ENCODE data around the gene PTH1R.

Gene PTH1R

DNA sequence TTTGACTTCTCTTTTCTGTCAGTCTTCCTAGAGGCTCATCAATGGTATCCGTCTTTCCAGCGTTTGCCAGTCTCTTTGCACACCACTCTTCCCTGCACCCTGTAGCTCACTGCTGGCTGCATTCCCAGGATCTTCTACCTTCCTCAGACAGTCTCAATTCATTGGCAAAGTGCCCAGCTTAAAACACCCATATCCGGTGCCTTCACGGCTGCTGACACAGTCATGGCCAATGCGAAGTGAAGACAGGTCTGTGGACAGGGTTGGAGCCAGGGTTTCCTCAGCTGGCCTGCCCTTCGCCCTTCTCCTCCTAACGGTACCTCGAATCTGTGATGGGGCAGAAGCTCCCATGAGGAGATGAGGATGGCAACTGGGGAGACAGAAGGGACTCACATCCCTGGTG is 36.1 kb downstream of the PTH1R start:
- DNase-seq (ENCODE audit: low read depth) = no peak

DNA sequence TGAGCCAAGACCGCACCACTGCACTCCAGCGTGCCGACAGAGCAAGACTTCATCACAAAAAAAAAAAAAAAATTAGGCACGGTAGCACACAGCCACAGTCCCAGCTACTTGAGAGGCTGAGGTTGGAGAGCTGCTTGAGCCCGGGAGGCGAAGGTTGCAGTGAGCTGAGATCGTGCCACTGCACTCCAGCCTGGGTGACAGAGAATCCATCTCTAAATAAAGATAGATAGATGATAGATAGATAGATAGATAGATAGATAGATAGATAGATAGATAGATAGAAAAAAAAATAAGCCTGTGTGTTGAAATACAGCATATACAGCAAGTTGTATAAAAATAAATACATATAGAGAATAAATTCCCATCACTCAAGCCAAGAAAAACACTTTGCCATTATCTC is 37.3 kb downstream of the PTH1R start:
- DNase-seq (ENCODE audit: low read depth) = no peak

DNA sequence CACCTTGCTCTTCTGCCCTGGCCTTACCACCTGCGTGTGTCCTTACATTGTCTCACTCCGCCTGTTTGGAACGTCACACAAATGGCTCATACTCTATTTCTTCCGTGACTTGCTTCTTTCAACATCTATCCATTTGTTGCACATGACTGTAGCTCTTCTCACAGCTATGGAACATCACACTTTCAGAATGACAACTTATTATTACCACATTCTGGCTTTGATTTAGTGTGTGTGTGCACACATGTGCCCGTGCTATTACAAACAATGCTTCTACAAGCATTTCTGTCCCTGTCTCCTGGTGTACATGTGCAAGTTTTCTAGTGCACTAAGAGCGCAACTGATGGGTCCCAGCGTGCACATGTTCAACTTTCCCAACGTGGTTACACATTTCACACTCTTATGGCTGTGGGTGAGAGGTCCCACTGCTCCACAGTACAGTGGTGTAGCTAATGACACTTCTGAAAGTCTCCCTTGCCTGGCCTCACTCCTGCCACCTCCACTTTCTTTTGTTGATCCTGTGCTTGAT is 37.8 kb downstream of the PTH1R start:
- no peak for DNase-seq (ENCODE audit: low read depth)

DNA sequence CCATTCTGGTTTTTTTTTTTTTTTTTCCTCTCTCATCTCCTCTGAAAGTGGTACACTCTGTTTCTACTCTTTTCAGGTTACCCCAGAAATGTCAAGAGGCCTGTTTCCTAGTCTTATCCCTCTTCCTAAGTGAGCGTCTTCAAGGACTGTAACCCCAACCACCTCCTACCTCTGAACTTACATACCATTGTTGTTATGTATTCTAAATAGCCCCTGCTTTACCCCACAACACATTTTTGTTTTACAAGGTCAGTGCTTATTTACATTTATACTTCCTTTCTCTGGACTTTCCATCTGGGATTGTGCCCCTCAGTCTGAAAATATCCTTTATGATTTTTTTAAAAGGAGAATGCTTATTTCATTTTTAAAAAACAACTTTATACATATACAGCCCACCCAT is 38.8 kb downstream of the PTH1R start:
- no peak for DNase-seq (ENCODE audit: low read depth)

DNA sequence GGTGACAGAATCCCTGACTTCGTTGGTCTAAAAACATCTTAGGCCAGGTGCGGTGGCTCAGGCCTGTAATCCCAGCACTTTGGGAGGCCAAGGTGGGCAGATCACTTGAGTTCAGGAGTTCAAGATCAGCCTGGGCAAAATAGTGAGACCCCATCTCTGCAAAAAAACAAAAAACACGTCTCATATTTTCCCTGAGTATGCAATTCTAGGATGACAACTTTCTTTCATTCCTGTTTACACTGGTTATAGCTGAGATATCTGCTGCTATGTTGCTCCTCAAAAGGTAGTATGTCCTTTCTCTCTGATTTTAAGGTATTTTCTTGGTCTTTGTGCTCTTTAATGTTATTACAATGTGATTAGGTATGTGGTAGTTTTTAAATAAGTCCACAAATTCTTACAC is 39.3 kb downstream of the PTH1R start:
- DNase-seq (ENCODE audit: low read depth) = no peak

DNA sequence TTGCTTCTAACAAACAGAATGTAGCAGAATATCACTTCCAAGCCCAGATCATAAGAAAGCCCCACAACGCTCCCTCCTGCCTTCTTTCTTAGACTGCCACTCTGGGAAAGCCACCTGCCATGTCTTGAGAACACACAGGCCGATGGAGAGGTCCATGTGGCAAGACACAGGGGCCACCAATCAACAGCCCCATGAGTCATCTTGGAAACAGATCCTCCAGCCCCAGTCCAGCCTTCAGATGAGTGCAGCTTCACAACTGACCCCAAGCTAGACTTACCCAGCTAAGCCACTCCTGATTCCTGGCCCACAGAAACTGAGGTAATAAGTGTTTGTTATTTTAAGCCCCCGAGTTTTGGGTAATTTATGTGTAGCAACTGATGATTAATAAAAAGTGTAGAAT is 39.7 kb downstream of the PTH1R start:
- DNase-seq (ENCODE audit: low read depth) = no peak

DNA sequence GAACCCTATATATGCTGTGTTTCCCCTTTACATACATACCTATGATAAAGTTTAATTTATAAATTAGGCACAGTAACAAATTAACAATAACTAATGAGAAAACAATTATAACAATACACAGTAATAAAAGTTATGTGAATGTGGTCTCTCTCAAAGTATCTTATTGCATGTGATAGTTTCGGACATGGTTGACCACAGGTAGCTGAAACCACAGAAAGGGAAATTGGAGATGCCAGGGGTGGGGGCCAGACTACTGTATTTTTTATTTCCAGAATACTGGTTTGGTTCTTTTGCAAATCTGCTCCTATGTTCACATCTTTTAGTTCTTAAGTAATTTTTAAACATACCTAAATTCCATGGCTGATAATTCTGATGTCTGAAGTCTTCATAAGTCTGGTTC is 40.7 kb downstream of the PTH1R start:
- DNase-seq (ENCODE audit: low read depth) = no peak

DNA sequence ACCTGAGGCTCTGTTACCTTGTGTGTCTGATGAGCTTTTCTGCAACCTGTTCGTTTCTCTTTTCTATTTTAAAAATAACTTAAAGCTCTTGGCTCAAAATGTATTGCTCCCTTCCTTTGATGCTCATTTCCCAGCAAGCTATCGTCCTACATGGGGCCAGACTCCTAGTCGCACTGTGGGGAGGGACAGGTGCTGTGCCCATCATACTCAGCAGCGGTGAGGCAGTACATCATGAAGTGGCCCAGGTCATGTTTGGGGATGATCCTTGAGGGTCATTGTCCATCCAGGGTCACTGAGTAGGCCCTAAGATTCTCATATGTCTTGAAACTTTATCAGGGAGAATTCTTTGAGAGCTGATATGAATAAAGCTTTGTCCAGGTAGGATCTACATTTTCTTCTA is 41.1 kb downstream of the PTH1R start:
- DNase-seq (ENCODE audit: low read depth) = no peak

DNA sequence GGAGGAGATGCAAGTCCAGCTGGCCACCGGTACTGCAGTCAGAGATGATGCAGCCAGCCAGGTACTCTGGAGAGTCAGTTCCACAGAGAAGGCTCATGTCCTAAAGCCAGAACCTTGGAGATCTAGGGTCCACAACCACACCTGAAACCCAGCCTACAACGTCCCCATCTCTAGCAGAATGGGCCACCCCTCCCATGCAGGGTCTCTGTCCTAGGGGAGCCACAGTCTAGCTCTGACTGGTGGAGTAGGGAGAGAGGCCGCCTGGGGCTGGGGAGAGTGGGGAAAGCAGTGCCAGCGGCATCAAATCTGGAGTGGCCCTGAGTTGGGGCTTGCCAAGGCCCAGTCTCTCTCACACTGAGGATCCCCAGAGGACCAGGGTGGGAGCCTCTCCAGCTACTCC is 43.5 kb downstream of the PTH1R start:
- DNase-seq (ENCODE audit: low read depth) = no peak

DNA sequence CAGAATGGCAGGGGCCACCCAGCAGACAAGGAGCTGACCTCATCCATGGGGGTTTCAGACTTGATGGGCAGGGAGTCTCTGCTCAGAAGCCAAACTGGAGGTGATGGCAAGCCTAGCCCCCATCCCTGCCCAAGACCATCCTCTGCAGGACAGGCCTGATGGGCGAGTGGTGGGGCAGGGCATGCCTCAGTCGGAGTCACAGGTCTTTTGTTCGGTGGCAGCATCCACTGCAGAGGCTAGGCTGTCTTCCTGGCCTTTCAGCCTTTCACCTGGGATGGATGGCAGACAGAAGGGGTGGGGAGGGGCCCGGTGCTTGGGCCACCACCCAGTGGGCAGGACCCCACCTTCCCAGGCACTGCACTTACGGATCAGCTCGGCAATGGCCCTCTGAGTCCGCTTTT is 44.4 kb downstream of the PTH1R start:
- DNase-seq (ENCODE audit: low read depth) = no peak

DNA sequence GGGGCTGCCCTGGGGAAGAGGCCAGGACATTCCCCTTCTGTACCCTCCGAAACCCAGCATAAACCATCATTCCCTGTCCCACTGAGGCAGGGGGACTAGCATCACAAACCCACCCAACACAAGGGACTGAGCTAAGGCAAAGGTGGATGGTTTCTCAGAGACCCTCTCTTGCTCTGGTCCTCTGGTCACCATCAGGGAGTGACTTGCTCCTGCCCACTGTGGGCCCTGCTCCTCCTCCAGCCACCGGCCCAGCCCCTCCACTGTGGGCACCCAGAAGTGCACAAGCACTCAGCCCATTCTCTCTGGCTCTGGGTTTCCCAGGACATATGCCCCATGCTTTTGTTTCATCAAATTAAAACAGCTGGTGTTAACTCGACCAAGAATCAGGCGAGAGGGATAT is 44.9 kb downstream of the PTH1R start:
- no peak for DNase-seq (ENCODE audit: low read depth)

DNA sequence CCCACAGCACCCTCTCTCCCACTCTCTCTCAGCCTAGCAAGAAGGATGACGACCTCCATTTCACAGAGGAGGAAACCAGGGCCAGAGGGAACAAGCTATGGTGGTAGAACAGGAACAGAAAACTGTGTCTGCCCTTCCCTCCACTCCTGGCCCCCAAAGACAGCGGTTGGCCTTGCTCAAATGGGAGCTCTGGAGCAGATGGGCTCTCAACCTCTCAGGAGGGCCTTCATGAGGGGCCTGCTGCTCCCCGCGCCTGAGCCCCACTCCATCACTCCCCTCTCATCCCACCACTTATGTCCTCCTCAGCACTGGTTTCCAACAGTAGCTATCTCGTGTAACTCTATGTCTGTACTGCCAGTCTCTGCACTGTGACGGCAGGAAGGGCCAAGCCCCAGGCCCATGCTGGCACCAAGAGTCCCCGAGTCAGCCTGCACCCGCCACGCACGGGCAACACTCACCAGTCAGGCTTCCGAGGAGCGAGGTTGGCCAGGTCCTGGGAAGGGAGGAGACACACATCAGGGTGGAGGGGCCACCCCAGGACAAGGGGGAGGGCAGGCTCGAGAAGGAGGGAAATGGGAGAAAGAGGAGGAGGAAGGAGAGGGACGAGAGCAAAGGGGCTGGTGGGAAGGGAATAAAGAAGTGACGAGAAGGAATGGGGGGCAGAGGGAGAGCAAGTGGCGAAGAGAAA is 45.5 kb downstream of the PTH1R start:
- DNase-seq (ENCODE audit: low read depth) = no peak

DNA sequence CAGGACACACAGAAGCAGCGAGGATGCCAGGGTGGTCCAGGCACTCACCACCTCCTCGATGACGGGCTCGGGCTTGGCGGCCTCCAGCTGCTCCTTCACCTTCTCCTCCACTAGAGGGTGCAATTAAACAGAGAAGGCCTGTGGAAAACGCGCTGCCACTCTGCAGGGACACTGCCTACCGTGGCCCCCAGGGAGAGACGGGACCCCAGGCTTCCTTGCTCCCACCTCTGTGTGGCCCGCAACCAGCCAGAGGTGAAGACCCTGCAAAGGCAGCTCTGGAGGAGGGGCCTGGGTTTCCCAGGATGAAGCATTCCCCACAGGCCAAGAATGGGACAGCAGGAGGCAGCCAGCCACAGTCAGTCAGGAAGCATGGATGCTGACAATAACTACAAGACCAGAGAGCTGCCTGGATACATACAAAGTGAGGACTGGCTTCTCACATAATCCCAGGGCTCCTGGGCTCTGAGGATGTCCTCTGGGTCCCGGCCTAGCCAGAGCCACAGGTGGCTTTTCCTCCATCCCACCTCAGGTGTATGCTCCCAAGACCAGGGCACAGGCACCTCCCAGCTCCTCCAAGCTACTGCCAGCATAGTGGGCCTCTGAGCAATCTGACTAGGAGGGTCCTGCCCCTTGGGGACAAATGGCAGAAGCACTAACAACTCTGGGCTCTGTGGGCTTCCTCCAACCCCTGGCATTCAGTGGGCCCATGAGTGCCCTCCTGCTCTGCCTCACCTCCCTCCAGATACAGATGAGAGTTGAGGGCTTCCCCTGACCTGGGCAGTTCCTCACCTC is 46.2 kb downstream of the PTH1R start:
- no peak for DNase-seq (ENCODE audit: low read depth)

DNA sequence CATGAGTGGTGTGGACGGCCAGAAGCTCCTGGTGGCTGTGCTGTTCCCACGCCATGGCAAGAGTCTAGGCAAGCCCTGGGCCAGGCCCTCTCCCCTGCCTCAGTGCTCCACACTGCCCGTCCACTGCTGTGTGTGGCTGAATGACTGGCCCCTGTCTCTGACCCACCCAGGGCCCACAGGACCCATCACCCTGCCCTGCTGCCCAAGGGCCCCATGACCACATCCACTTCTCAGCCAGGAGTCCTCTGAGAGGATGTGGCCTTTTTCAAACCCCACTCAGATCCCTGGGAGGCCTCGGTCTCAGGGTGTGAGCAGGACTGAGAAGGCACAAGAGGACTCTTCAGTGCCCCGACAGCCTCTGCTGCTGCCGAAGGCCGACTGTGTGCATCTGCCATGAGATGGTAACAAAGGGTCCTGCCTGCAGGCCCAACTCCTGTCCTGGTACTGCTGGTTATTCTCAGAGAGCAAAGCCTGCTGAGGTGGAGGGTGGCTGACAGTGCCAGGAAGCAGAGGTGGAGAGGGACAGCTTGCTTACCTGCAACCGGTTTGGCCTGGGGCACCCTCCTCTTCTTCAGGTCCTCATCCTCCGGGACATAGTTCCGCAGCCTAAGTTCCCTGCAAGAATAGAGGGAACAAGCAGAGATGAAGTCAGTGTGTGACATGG is 47.5 kb downstream of the PTH1R start:
- no peak for DNase-seq (ENCODE audit: low read depth)

DNA sequence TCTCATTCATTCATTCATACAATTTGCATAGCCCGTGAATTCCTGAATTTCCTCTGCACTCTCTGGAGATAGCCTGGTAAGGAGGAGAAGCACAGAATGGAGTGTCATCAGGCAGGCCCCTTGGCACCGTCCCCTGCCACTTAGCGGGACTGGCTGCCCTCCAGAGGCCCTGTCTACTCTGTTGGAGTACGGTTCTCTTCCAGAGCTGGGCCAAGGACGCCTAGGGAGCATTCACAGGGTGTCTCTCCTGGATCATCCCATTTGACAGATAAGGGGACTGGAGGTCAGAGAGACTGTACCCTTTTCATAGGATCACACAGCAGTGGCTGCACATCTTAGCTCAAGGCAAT is 48.0 kb downstream of the PTH1R start:
- no peak for DNase-seq (ENCODE audit: low read depth)

DNA sequence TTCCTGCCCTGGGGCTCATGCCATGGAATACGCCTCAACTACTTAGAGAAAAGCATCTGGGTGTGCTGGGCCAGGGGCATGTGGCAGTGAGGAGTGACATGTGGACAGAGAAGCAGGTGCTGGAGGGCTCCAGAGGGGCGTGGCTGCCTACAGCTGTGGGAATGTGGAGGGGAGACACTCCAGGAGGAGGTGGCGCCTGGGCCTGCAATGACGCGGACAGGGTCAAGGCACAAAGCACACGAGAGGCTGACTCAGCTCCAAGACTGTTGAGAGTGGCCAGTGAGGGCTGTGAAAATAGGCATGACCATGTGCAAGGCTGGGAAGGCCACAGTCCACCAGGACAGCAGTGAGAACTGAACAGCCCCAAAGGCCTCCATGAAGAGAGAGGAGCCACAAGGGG is 48.5 kb downstream of the PTH1R start:
- no peak for DNase-seq (ENCODE audit: low read depth)

DNA sequence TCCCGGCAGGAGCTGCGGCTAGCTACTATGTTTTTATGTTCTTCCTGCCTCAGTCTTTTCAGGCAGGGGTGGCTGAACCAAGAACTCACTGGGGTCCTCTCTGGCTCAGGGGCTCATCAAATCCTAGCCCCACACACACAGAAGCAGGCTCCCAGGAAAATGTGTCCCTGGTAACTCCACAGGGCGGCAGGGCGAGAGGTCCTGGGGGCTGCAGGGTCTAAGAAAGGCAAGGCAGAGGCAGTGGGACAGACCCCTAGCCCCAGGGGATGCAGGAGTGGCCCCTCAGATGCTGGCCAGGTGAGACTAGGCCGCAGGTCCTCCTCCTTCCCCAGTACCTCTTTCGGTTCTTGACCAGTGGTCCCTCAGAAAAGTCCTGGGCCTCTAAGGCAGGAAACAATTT is 48.9 kb downstream of the PTH1R start:
- no peak for DNase-seq (ENCODE audit: low read depth)

DNA sequence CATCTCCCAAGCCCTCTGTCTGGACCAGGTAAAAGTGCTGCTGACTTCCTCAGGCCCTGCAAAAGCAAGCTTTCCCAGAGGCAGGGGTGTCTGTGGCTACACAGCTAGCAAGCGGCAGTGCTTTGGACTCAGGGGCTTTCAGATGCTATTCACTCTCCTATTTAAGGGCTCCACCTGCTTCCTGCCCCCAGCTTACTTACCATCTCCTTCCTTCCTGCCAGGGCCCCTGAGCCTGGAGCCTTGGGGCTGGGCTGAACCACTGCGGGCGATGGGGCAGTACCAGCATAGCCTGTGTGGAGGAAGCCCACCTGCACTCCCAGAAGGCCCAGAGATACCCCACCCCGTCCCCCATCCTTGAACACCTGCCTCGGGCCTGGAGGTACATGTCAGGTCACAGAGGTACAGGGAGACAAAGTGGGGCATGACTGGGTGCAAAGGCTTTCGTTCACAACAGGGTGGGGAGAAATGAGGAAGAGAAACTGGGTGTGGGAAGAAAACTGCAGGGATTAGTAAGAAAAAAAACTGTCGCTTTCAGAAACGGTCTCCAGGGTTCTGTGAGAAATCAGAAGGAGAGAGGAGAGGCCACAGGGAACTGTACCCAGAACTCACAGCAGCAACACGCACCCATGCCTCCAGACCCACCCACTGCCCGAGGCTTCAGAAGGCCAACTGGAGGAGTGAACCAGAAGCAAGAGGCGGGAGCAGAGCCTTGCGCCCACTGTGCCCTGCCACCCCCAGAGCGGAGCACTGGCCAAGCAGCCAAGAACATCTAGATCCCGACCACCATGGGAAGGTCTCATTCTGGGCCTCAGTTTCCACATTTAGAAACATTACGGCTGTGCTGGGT is 49.6 kb downstream of the PTH1R start:
- no peak for DNase-seq (ENCODE audit: low read depth)

DNA sequence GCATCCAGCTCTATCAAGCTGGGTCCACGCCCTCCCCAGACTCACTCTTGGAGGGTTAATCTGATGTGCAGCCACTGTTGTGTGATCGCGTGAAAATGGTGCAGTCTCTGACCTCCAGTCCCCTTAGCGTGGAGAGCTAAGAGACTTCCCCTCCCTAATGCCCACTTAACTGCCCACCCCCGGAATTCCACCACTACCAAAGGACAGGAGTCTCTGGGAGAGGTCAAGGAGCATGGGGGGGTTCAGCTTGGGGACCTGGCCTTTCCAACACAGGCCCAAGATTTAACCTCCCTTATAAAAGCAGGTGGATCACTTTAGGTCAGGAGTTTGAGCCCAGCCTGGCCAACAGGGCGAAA is 50.2 kb downstream of the PTH1R start:
- no peak for DNase-seq (ENCODE audit: low read depth)

DNA sequence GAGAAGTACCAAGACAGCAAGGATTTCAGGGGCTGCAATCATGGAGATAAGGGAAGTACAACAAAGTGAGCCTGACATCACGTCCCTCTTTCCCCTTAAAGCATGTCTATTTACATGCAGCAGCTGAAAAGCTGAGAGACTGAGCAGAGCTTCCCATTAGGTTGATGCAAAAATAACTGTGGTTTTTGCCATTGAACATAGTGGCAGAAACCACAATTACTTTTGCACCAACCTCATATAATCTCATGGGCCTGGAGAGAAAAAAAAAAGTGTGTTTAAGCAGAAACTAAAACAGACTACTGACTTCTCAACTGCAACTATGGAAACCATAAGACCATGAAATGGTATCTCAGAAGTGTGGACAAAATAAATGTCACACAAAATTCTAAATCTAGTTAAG is 50.8 kb downstream of the PTH1R start:
- no peak for DNase-seq (ENCODE audit: low read depth)

DNA sequence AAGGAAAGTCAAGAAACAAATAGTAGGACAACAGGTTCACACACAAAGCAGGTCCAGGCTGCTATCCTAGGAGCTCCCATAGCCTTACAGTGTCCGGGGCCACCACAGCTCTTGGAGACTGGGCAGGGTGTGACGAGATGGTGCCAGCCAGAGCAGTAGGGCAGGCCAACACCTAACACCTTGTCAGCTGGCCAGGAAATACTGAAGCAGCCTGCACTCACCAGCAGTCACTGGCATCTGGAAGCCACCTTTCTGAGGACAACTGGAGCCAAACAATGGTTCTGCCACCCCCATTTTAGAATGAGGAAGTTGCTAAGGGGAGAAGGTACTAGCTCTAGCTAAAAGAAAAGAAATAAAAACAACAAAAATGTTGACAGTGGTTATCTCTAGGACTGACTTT is 51.8 kb downstream of the PTH1R start:
- no peak for DNase-seq (ENCODE audit: low read depth)

DNA sequence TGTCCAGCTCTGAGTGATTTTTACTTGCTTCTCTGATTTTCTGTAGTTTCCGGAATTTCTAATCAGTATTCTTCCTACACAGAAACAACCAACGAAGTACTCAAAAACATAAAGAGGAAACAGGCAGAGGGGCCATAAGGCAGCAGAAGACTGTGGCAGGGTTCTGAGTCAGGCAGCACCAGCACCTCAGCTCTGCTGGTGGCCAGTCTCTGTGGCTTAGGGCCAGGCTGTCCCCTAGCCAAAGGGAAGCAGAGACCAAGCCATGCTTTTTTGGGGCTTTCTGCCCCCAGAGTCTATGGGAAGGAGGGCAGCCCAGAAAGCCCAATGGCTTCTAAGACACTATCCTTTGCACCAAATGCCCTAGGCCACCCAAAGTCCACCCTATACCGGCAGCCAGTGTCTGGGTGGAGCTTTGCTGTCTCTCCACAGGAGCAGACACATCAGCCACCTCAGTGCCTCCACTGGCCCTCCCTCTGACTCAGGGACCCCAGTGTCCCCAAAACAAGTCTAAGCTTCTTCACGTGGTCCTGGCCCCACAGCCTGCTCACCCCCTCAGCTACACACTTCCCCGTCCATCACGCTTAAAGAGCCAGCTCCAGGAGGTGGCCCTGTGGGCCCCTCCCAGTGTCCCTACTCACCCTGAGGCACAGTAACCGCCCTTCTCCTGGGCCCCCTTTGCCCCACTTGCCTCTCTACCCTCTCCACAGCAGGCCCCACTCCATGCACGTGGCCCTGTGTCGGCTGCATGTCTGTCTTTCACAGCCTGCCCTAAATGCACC is 52.8 kb downstream of the PTH1R start:
- no peak for DNase-seq (ENCODE audit: low read depth)
